Stimulated activated CD4-positive, alpha-beta T cell treated with anti-CD3 and anti-CD28 coated beads, TNF-alpha, amount 100 ng/mL, for 48 hours (primary cell): ENCODE results near the gene TMEM174.

ENCODE experiments used
- DNase-seq, 3 donors: peaks; one replicate each; pipeline ENCODE4 v3.0.0-alpha.2; 2020; ENCODE audit warnings: low read depth in 3 of 3

TMEM174 gene

DNA sequence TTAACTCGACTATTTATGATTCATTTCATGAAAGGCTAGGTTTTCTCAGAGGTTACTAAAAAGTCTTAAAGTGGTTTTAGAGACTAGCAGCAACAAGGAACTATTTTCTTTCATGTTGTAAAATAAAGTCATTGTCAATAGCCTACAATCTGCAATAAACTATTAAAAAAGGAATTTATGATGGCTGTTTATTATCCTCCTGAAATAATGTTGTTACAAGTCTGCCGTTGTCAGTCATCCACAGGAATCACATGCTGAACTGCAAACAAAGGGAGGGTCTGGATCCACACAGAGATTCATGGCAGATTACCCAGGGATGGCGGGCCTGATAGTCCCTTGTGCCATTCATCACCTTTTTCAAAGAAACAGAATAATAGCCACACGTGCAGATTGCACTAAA is 49.2 kb downstream of the TMEM174 start:
- no peak for DNase-seq
